Liver (tissue), 9 donors: ENCODE results near the gene LTK. TPM values are rescaled to one million over a fixed set of nuclear protein-coding genes. Genes with fewer than 3 reads are reported as not detected.
A peak's percentile ranks its signal among the peaks of the same experiment; 100 is the strongest.

Experiments used
- DNase-seq: peaks from one replicate; pipeline ENCODE4 v3.0.0-alpha.2; 2017; ENCODE audit warnings: low spot score
- H3K27ac ChIP-seq, 2 donors: one replicate each; pipeline ENCODE4 v1.7.0; 2013; ENCODE audit warnings: inconsistent platforms in 2 of 2, low read length in 2 of 2, control low read depth in 1 of 2, low read depth in 1 of 2, mild to moderate bottlenecking in 1 of 2
- H3K27me3 ChIP-seq, 4 donors: one replicate each; pipeline versions ENCODE4 v1.6.1 to v1.7.0; 2013; ENCODE audit warnings: low read length in 3 of 4, inconsistent platforms in 1 of 4, mild to moderate bottlenecking in 1 of 4, moderate library complexity in 1 of 4; ENCODE audit not compliant: control insufficient read depth in 4 of 4, insufficient read depth in 4 of 4
- H3K36me3 ChIP-seq, 4 donors: one replicate each; pipeline versions ENCODE4 v1.6.1 to v1.7.0; 2013; ENCODE audit warnings: low read length in 3 of 4, mild to moderate bottlenecking in 3 of 4, low read depth in 1 of 4, moderate library complexity in 1 of 4; ENCODE audit not compliant: control insufficient read depth in 4 of 4, insufficient read depth in 3 of 4
- H3K4me1 ChIP-seq, 4 donors: one replicate each; pipeline versions ENCODE4 v1.6.1 to v1.7.0; 2013; ENCODE audit warnings: low read length in 3 of 4, mild to moderate bottlenecking in 3 of 4, moderate library complexity in 1 of 4; ENCODE audit not compliant: control insufficient read depth in 4 of 4, insufficient read depth in 4 of 4
- H3K4me3 ChIP-seq, 3 donors: one replicate each; pipeline versions ENCODE4 v1.6.1 to v1.7.0; 2013; ENCODE audit warnings: low read length in 3 of 3, control low read depth in 1 of 3, low read depth in 1 of 3, mild to moderate bottlenecking in 1 of 3
- H3K9ac ChIP-seq, 2 donors: one replicate each; pipeline ENCODE4 v1.7.0; 2013; ENCODE audit warnings: low read length in 2 of 2, mild to moderate bottlenecking in 2 of 2, moderate library complexity in 2 of 2, control low read depth in 1 of 2, low read depth in 1 of 2
- H3K9me3 ChIP-seq, 4 donors: one replicate each; pipeline versions ENCODE4 v1.6.1 to v1.7.0; 2013; ENCODE audit warnings: low read length in 3 of 4; ENCODE audit not compliant: control insufficient read depth in 4 of 4
- ATF3 ChIP-seq: IDR thresholded peaks from 2 replicates; pipeline ENCODE4 v1.6.1; 2016; ENCODE audit warnings: antibody characterized with exemption
- CTCF ChIP-seq: fragments of 150-350 bp; IDR thresholded peaks from 2 replicates; pipeline ENCODE4 v1.5.1; 2017; ENCODE audit warnings: improper control_type of control experiment, low read depth, low read length; ENCODE audit not compliant: missing input control
- EGR1 ChIP-seq, 2 donors: IDR thresholded peaks; 2 replicates each; pipeline ENCODE4 v1.6.1; 2016 to 2018; ENCODE audit warnings: antibody characterized with exemption in 2 of 2, low read depth in 2 of 2
- FOXA1 ChIP-seq: IDR thresholded peaks from 2 replicates; pipeline ENCODE4 v1.6.1; 2016; ENCODE audit warnings: antibody characterized with exemption
- FOXA2 ChIP-seq: IDR thresholded peaks from 2 replicates; pipeline ENCODE4 v1.6.1; 2016; ENCODE audit warnings: antibody characterized with exemption
- GABPA ChIP-seq, 2 donors: IDR thresholded peaks in 1 of 2; conservative IDR thresholded peaks in 1 of 2; 2 replicates each; pipeline ENCODE4 v1.6.1; 2016; ENCODE audit warnings: antibody characterized with exemption in 2 of 2, mild to moderate bottlenecking in 1 of 2, moderate library complexity in 1 of 2
- HNF4A ChIP-seq, 2 donors: conservative IDR thresholded peaks; 2 replicates each; pipeline ENCODE4 v1.6.1; 2016; ENCODE audit warnings: antibody characterized with exemption in 2 of 2, mild to moderate bottlenecking in 2 of 2
- HNF4G ChIP-seq: IDR thresholded peaks from 2 replicates; pipeline ENCODE4 v1.6.1; 2016; ENCODE audit warnings: antibody characterized with exemption
- JUND ChIP-seq, 2 donors: IDR thresholded peaks; 2 replicates each; pipeline ENCODE4 v1.6.1; 2016; ENCODE audit warnings: antibody characterized with exemption in 2 of 2
- MAX ChIP-seq: IDR thresholded peaks from 2 replicates; pipeline ENCODE4 v1.6.1; 2016; ENCODE audit warnings: antibody characterized with exemption
- NR2F2 ChIP-seq: IDR thresholded peaks from 2 replicates; pipeline ENCODE4 v1.6.1; 2016; ENCODE audit warnings: antibody characterized with exemption
- RAD21 ChIP-seq, 2 donors: IDR thresholded peaks; 2 replicates each; pipeline ENCODE4 v1.6.1; 2016; ENCODE audit warnings: antibody characterized with exemption in 2 of 2, mild to moderate bottlenecking in 2 of 2
- REST ChIP-seq: IDR thresholded peaks from 2 replicates; pipeline ENCODE4 v1.6.1; 2016; ENCODE audit warnings: antibody characterized with exemption, mild to moderate bottlenecking
- RXRA ChIP-seq, 2 donors: IDR thresholded peaks; 2 replicates each; pipeline ENCODE4 v1.6.1; 2017 to 2018; ENCODE audit warnings: antibody characterized with exemption in 2 of 2, mild to moderate bottlenecking in 1 of 2
- SP1 ChIP-seq: IDR thresholded peaks from 2 replicates; pipeline ENCODE4 v1.6.1; 2018; ENCODE audit warnings: antibody characterized with exemption, mild to moderate bottlenecking
- TAF1 ChIP-seq: conservative IDR thresholded peaks from 2 replicates; pipeline ENCODE4 v1.6.1; 2016; ENCODE audit warnings: antibody characterized with exemption, mild to moderate bottlenecking
- YY1 ChIP-seq: IDR thresholded peaks from 2 replicates; pipeline ENCODE4 v1.6.1; 2016; ENCODE audit warnings: antibody characterized with exemption, mild to moderate bottlenecking
- ZBTB33 ChIP-seq: IDR thresholded peaks from 2 replicates; pipeline ENCODE4 v1.6.1; 2016; ENCODE audit warnings: antibody characterized with exemption
- WGBS: extraction: QIAGEN DNeasy Blood & Tissue Kit; methylation state at CpG from one replicate; pipeline ENCODE4 v1.1.7; 2013; 5-methylcytosine and 5-hydroxymethylcytosine counted together
- polyA plus RNA-seq, 2 donors: library from polyadenylated mRNA; stranded (reverse) in 1 of 2; unstranded in 1 of 2; fragments of 200-250 nt in 1 of 2; fragments of >200 nt in 1 of 2; fragmentation: Nextera tagmentation in 1 of 2; extraction: Ambion mirVana in 1 of 2; gene quantifications; one replicate each; pipeline versions ENCODE4 v1.2.1 to v1.2.3, GENCODE V29; 2013 to 2015
- total RNA-seq, 2 donors: library from RNA; depleted of rRNA; stranded (reverse); fragments of >200 nt; gene quantifications; one replicate each; pipeline ENCODE4 v1.2.3, GENCODE V29; 2014
- donor health status: healthy.
- donor health status: healthy.
- donor health status: healthy.
- donor health status: healthy.
- donor health status: healthy.

The LTK gene
- total and polyA plus RNA-seq, 4 donors = 0.86 to 3.0 (median 2.0) TPM

- Histone ChIP-seq H3K4me3 (peak overlapping the region in 2 of 3 donors; percentile 40 to 71), H3K9me3 (no peaks in the 10 kb centered on the region), H3K4me1 (peaks cover 16 to 40% (median 31%) of the 10 kb centered on the region in 4 donors), H3K27me3 (peaks cover 0 to 2% (median 0%) of the 10 kb centered on the region in 4 donors), H3K36me3 (no peaks in the 10 kb centered on the region), H3K27ac (peak overlapping the region in 1 of 2 donors; percentile 28), H3K9ac (no peak overlapping the region)
- WGBS = 5% methylated on average over 60 of the region's 60 CpGs
- no peak for DNase-seq
- TF ChIP-seq NR2F2 = no peak
- no peak for TF ChIP-seq FOXA2
- TF ChIP-seq SP1 = no peak
- no peak for TF ChIP-seq ZBTB33
- TF ChIP-seq CTCF = no peak
- TF ChIP-seq GABPA (IDR thresholded peaks at IDR 0.05 in 1 of 2, conservative IDR thresholded peaks at IDR 0.05 in 1 of 2) = no peak
- TF ChIP-seq YY1 = no peak
- no peak for TF ChIP-seq TAF1
- no peak for TF ChIP-seq RXRA (IDR thresholded peaks at IDR 0.05)
- TF ChIP-seq ATF3 = no peak
- no peak for TF ChIP-seq EGR1 (IDR thresholded peaks at IDR 0.05; ENCODE audit: low read depth in 2 of 2)
- no peak for TF ChIP-seq RAD21 (IDR thresholded peaks at IDR 0.05)
- TF ChIP-seq MAX = no peak
- no peak for TF ChIP-seq FOXA1
- TF ChIP-seq REST = no peak
- TF ChIP-seq JUND (IDR thresholded peaks at IDR 0.05) = no peak
- no peak for TF ChIP-seq HNF4A (conservative IDR thresholded peaks at IDR 0.05)
- no peak for TF ChIP-seq HNF4G
Measured at GRCh38 chr15:41494922-41495735, 18.5 kb downstream of the LTK start.
